GM23338 (cell line): ENCODE measurements around the gene MYOZ2. TPM values are rescaled to one million over a fixed set of nuclear protein-coding genes. Genes with fewer than 3 reads are reported as not detected.

Experiments used
- POLR2AphosphoS5 ChIP-seq: IDR thresholded peaks from 2 replicates; pipeline ENCODE4 v1.6.1; 2016; ENCODE audit warnings: antibody characterized with exemption, low read depth
- REST ChIP-seq: IDR thresholded peaks from one replicate; pipeline ENCODE4 v1.6.1; 2018; ENCODE audit warnings: antibody characterized with exemption; ENCODE audit not compliant: unreplicated experiment
- ZNF331 ChIP-seq: fragments of 250-450 bp; sonication (Bioruptor Pico); IDR thresholded peaks from 2 replicates; pipeline ENCODE4 v1.5.0; 2020; ENCODE audit warnings: low read depth, mild to moderate bottlenecking, moderate library complexity
- polyA plus RNA-seq: library from polyadenylated mRNA; unstranded; fragments of >200 nt; fragmentation: Nextera tagmentation; extraction: Ambion mirVana; gene quantifications from 2 replicates; pipeline ENCODE4 v1.2.1, GENCODE V29; 2016
- total RNA-seq: library from RNA; depleted of rRNA; stranded (reverse); fragments of >200 nt; shearing (Covaris generic); gene quantifications from 2 replicates; pipeline ENCODE4 v1.2.3, GENCODE V29; 2014
- TF ChIP-seq, protein P1 (sequence below): fragments of 250-450 bp; sonication (Bioruptor Pico); IDR thresholded peaks from 2 replicates; pipeline ENCODE4 v1.5.0; 2020; ENCODE audit warnings: mild to moderate bottlenecking, moderate library complexity

Gene MYOZ2
- total and polyA plus RNA-seq, 2 experiments from 2014 or later, result not detected

- TF ChIP-seq, protein P1, sequence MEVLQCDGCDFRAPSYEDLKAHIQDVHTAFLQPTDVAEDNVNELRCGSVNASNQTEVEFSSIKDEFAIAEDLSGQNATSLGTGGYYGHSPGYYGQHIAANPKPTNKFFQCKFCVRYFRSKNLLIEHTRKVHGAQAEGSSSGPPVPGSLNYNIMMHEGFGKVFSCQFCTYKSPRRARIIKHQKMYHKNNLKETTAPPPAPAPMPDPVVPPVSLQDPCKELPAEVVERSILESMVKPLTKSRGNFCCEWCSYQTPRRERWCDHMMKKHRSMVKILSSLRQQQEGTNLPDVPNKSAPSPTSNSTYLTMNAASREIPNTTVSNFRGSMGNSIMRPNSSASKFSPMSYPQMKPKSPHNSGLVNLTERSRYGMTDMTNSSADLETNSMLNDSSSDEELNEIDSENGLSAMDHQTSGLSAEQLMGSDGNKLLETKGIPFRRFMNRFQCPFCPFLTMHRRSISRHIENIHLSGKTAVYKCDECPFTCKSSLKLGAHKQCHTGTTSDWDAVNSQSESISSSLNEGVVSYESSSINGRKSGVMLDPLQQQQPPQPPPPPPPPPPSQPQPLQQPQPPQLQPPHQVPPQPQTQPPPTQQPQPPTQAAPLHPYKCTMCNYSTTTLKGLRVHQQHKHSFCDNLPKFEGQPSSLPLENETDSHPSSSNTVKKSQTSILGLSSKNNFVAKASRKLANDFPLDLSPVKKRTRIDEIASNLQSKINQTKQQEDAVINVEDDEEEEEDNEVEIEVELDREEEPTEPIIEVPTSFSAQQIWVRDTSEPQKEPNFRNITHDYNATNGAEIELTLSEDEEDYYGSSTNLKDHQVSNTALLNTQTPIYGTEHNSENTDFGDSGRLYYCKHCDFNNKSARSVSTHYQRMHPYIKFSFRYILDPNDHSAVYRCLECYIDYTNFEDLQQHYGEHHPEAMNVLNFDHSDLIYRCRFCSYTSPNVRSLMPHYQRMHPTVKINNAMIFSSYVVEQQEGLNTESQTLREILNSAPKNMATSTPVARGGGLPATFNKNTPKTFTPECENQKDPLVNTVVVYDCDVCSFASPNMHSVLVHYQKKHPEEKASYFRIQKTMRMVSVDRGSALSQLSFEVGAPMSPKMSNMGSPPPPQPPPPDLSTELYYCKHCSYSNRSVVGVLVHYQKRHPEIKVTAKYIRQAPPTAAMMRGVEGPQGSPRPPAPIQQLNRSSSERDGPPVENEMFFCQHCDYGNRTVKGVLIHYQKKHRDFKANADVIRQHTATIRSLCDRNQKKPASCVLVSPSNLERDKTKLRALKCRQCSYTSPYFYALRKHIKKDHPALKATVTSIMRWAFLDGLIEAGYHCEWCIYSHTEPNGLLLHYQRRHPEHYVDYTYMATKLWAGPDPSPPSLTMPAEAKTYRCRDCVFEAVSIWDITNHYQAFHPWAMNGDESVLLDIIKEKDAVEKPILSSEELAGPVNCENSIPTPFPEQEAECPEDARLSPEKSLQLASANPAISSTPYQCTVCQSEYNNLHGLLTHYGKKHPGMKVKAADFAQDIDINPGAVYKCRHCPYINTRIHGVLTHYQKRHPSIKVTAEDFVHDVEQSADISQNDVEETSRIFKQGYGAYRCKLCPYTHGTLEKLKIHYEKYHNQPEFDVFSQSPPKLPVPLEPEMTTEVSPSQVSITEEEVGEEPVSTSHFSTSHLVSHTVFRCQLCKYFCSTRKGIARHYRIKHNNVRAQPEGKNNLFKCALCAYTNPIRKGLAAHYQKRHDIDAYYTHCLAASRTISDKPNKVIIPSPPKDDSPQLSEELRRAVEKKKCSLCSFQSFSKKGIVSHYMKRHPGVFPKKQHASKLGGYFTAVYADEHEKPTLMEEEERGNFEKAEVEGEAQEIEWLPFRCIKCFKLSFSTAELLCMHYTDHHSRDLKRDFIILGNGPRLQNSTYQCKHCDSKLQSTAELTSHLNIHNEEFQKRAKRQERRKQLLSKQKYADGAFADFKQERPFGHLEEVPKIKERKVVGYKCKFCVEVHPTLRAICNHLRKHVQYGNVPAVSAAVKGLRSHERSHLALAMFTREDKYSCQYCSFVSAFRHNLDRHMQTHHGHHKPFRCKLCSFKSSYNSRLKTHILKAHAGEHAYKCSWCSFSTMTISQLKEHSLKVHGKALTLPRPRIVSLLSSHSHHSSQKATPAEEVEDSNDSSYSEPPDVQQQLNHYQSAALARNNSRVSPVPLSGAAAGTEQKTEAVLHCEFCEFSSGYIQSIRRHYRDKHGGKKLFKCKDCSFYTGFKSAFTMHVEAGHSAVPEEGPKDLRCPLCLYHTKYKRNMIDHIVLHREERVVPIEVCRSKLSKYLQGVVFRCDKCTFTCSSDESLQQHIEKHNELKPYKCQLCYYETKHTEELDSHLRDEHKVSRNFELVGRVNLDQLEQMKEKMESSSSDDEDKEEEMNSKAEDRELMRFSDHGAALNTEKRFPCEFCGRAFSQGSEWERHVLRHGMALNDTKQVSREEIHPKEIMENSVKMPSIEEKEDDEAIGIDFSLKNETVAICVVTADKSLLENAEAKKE (CRISPR knock-in tag), result no peak
- no peak for TF ChIP-seq REST
- TF ChIP-seq POLR2AphosphoS5, result no peak
- no peak for TF ChIP-seq ZNF331 (CRISPR knock-in tag)
These were observed 30.0 kb upstream of the MYOZ2 start (continued) for GRCh38 chr4:119105605-119106004.
